ENCODE data around the gene OR56A4. TPM values are rescaled to one million over a fixed set of nuclear protein-coding genes. Genes with fewer than 3 reads are reported as not detected.

The OR56A4 gene
- polyA plus RNA-seq, 3 donors = not detected

GRCh38 chr11:5992150-5992549, 14.6 kb downstream of the OR56A4 start:
- Histone ChIP-seq H3K4me3 (replicated peaks in 1 of 3; ENCODE audit: low read depth in 2 of 3, low read length in 3 of 3) (no peak overlapping the region), H3K27me3 (ENCODE audit: control insufficient read depth in 2 of 2, insufficient read depth in 2 of 2, low read length in 2 of 2) (peaks cover 12 to 19% of the 10 kb centered on the region in 2 donors), H3K79me2 (ENCODE audit: insufficient read depth, low read length) (no peaks in the 10 kb centered on the region), H3K9me3 (replicated peaks in 1 of 2; ENCODE audit: control insufficient read depth in 1 of 2, insufficient read depth in 1 of 2, low read length in 2 of 2) (no peaks in the 10 kb centered on the region), H3K27ac (ENCODE audit: low read depth in 1 of 2, low read length in 2 of 2) (no peak overlapping the region), H2AFZ (ENCODE audit: insufficient read depth, low read depth, low read length, poor library complexity, severe bottlenecking) (no peak overlapping the region), H4K20me1 (ENCODE audit: insufficient read depth, low read length) (no peaks in the 10 kb centered on the region), H3K9ac (ENCODE audit: insufficient read depth, low read length, poor library complexity, severe bottlenecking) (no peak overlapping the region), H3K36me3 (replicated peaks in 1 of 2; ENCODE audit: control insufficient read depth in 1 of 2, insufficient read depth in 2 of 2, low read length in 2 of 2) (no peaks in the 10 kb centered on the region), H3K4me2 (replicated peaks; ENCODE audit: extremely low read depth, low read length, poor library complexity, severe bottlenecking) (no peak overlapping the region), H3K4me1 (ENCODE audit: control insufficient read depth in 1 of 2, insufficient read depth in 2 of 2, low read length in 2 of 2) (no peaks in the 10 kb centered on the region)
- Mint-ChIP-seq H3K9me3 (peaks cover 0 to 2% (median 0%) of the 10 kb centered on the region in 7 donors), H3K4me3 (no peak overlapping the region), H3K4me1 (no peaks in the 10 kb centered on the region), H3K36me3 (no peaks in the 10 kb centered on the region), H3K27me3 (ENCODE audit: low read depth in 3 of 3) (peaks cover 10 to 20% (median 11%) of the 10 kb centered on the region in 3 donors), H3K27ac (no peak overlapping the region)
- no CpG with 5 or more reads among the region's 3 CpGs for WGBS (ENCODE audit: insufficient coverage)
- intact Hi-C loops (cut with micrococcal nuclease) = no loop called here
- DNase-seq = no peak
- TF ChIP-seq CTCF (IDR thresholded peaks at IDR 0.05) = no peak

- Histone ChIP-seq H3K9me3 (replicated peaks in 1 of 2; ENCODE audit: control insufficient read depth in 1 of 2, insufficient read depth in 1 of 2, low read length in 2 of 2) (no peaks in the 10 kb centered on the region), H3K4me2 (replicated peaks; ENCODE audit: extremely low read depth, low read length, poor library complexity, severe bottlenecking) (no peak overlapping the region), H3K9ac (ENCODE audit: insufficient read depth, low read length, poor library complexity, severe bottlenecking) (no peak overlapping the region), H2AFZ (ENCODE audit: insufficient read depth, low read depth, low read length, poor library complexity, severe bottlenecking) (no peak overlapping the region), H3K79me2 (ENCODE audit: insufficient read depth, low read length) (no peaks in the 10 kb centered on the region), H3K4me3 (replicated peaks in 1 of 3; ENCODE audit: low read depth in 2 of 3, low read length in 3 of 3) (no peak overlapping the region), H4K20me1 (ENCODE audit: insufficient read depth, low read length) (no peaks in the 10 kb centered on the region), H3K27me3 (ENCODE audit: control insufficient read depth in 2 of 2, insufficient read depth in 2 of 2, low read length in 2 of 2) (peaks cover 12 to 17% of the 10 kb centered on the region in 2 donors), H3K4me1 (ENCODE audit: control insufficient read depth in 1 of 2, insufficient read depth in 2 of 2, low read length in 2 of 2) (no peaks in the 10 kb centered on the region), H3K36me3 (replicated peaks in 1 of 2; ENCODE audit: control insufficient read depth in 1 of 2, insufficient read depth in 2 of 2, low read length in 2 of 2) (no peaks in the 10 kb centered on the region), H3K27ac (ENCODE audit: low read depth in 1 of 2, low read length in 2 of 2) (no peak overlapping the region)
- Mint-ChIP-seq H3K27me3 (ENCODE audit: low read depth in 3 of 3) (peaks cover 7 to 20% (median 11%) of the 10 kb centered on the region in 3 donors), H3K4me3 (no peak overlapping the region), H3K4me1 (no peaks in the 10 kb centered on the region), H3K27ac (no peak overlapping the region), H3K36me3 (no peaks in the 10 kb centered on the region), H3K9me3 (peaks cover 0 to 3% (median 0%) of the 10 kb centered on the region in 7 donors)
- no peak for TF ChIP-seq CTCF (IDR thresholded peaks at IDR 0.05)
- intact Hi-C loops (cut with micrococcal nuclease) = no loop called here
- no peak for DNase-seq
- WGBS (ENCODE audit: insufficient coverage) = 100% methylated on average over 1 of the region's 4 CpGs
Measured at GRCh38 chr11:5989203-5989602, 17.5 kb downstream of the OR56A4 start.

All from CD14-positive monocyte (primary cell).